ENCODE measurements around the gene TFEB. TPM values are rescaled to one million over a fixed set of nuclear protein-coding genes. Genes with fewer than 3 reads are reported as not detected.

The TFEB gene
- total and polyA plus RNA-seq, 10 of the 15 experiments (the other 5 are each of a cell fraction or from before 2014, with no cell fraction given): 0.84 to 108 (median 60.8) TPM

DNA sequence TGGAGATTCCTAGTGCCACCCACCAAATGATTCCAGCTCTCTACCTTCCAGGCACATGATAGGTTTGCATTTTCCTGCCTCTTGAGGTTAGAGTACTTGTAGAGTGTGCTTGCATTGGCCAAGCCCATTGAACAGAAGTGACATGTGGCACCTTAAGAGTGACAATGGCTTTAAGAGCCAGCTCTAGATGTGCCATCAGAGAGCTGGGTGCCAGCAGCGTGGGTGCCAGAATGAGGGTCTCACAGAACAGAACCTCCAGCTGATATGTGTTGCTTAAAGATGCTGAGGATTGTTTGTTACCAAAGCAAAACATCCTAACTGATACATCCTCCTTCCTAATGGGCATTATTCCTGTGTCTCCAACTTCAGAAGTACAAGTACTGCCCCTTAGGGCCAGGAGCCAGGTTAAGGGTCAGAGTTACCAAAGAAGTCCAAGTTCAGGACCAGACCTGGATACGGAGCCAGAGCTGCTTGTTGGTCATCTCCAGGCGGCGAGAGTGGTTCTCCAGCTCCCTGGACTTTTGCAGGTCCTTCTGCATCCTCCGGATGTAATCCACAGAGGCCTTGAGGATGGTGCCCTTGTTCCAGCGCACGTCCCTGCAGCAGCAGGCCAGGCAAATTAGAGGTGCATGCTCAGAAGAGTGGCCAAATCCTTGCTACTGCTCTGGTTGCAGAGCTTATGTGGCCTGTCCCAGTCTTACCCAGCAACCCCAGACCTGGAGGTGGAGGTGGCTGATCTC, 49.6 kb downstream of the TFEB start:
- ChIA-PET CTCF (interaction anchor here (1.1 to 4.2 kb wide), 8 partner anchors 19 to 379 kb away, joined by 3 to 31 read pairs (median 4); no protein-coding TSS in a partner anchor), RAD21 (ENCODE audit: unreplicated experiment) (interaction anchor here (0.6 to 2.9 kb wide), 2 partner anchors 83 to 186 kb away, joined by 3 to 17 read pairs; no protein-coding TSS in a partner anchor), SMC1A (ENCODE audit: uncharacterized antibody, unreplicated experiment) (interaction anchor here (0.7 to 1.6 kb wide), 3 partner anchors 21 to 91 kb away, joined by 3 to 6 read pairs (median 3); no protein-coding TSS in a partner anchor), POLR2A (interaction anchor here (0.8 kb wide), 1 partner anchor 49 kb away, joined by 8 read pairs; no protein-coding TSS in a partner anchor)
- Histone ChIP-seq H3K27ac (ENCODE audit: control insufficient read depth, insufficient read depth) (no peak overlapping the region), H3K36me3 (ENCODE audit: control insufficient read depth in 2 of 2, insufficient read depth in 2 of 2, low read length in 1 of 2) (peaks cover 13 to 41% of the 10 kb centered on the region in 2 experiments; a peak in 3 of 4 replicates), H3K9me3 (replicated peaks; ENCODE audit: control insufficient read depth, insufficient read depth, low read length) (no peaks in the 10 kb centered on the region), H3K79me2 (ENCODE audit: control insufficient read depth, insufficient read depth, low read length) (no peaks in the 10 kb centered on the region), H3K27me3 (replicated peaks in 1 of 2; ENCODE audit: control insufficient read depth in 2 of 2, insufficient read depth in 2 of 2, low read length in 1 of 2) (no peaks in the 10 kb centered on the region), H4K20me1 (ENCODE audit: control insufficient read depth, insufficient read depth) (no peaks in the 10 kb centered on the region), H3K4me3 (no peak overlapping the region), H3K4me2 (ENCODE audit: control insufficient read depth, insufficient read depth) (no peak overlapping the region), H2AFZ (ENCODE audit: control insufficient read depth, low read depth, low read length) (no peak overlapping the region), H3K4me1 (ENCODE audit: control insufficient read depth, insufficient read depth, low read length) (no peaks in the 10 kb centered on the region), H3K9ac (ENCODE audit: control insufficient read depth, insufficient read depth, low read length) (no peak overlapping the region)
- no TSS peak for BruUV-seq (replicated peaks)
- WGBS (ENCODE audit: insufficient coverage, insufficient replicate concordance, low lambda C conversion rate, missing lambda C conversion rate): 92% methylated on average over 7 of the region's 7 CpGs
- DNase-seq (ENCODE audit: low read depth, low spot score) (no peak), ATAC-seq (no peak), FAIRE-seq (no peak)
- in situ Hi-C loops (cut with MboI) (loop anchor here (10.0 kb wide), 1 partner anchor 81 kb away; no protein-coding TSS in a partner anchor), intact Hi-C loops (cut with micrococcal nuclease; ENCODE audit: unreplicated experiment) (no loop called here)
- TF ChIP-seq POLR2AphosphoS5 (IDR thresholded peaks at IDR 0.05; ENCODE audit: low read length) (0 out of 2 replicates have a peak, but pooled peaks have one; percentile 22), CBX3 (IDR thresholded peaks at IDR 0.05; ENCODE audit: borderline replicate concordance, low read depth) (no peak), NFIC (IDR thresholded peaks at IDR 0.05; ENCODE audit: low read depth, low read length) (no peak)

All from GM12878 (cell line).